ENCODE results near the gene KRTAP10-5. TPM values are rescaled to one million over a fixed set of nuclear protein-coding genes. Genes with fewer than 3 reads are reported as not detected.
"Not testable (repeated sequence)": the region's sequence is repeated elsewhere in the genome, so short reads cannot be mapped to it uniquely, and the experiment has no call there.

The KRTAP10-5 gene
- total RNA-seq, 1 donor from 2014 or later: not detected

DNA sequence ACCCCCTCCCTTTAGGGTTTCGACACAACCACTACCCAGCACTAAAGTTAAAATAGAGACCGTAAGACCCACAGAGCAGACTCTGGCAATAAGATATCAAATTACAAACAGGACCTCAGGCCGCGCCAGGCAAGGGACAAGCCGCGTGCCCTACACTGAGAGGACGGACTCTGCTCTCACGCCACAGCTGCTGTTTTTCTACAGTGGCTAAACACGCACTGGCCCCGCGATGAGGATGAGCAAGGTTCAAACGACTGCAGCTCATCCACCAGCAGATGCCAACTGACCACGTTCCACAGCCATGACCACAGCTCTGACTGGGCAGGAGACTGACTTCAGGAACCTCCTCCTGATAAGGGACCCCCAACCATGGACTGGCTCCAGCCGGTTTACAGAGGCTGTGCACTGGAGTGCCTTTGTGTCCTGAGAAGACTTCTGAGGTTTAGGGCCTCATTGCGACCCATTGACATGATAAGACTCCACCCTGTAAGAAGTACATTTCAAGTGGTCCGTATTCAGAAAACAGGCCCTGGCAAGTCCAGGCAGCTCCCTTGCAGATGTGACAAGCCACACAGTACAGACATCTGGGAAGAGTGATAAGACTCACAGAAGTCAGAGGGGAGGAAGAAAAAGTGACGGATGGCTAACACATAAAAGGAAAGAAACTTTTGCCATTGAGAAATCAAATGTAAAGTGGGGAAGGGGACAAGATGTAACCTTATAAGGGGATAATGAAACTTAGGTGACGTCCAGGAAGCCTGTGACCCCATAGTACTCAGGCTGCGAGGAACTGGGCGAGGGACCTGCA, 13.4 kb upstream of the KRTAP10-5 start:
- H3K27ac Mint-ChIP-seq: peak overlapping the region; percentile 86
- H3K4me3 Mint-ChIP-seq: no peak overlapping the region
- TF ChIP-seq, protein P1, sequence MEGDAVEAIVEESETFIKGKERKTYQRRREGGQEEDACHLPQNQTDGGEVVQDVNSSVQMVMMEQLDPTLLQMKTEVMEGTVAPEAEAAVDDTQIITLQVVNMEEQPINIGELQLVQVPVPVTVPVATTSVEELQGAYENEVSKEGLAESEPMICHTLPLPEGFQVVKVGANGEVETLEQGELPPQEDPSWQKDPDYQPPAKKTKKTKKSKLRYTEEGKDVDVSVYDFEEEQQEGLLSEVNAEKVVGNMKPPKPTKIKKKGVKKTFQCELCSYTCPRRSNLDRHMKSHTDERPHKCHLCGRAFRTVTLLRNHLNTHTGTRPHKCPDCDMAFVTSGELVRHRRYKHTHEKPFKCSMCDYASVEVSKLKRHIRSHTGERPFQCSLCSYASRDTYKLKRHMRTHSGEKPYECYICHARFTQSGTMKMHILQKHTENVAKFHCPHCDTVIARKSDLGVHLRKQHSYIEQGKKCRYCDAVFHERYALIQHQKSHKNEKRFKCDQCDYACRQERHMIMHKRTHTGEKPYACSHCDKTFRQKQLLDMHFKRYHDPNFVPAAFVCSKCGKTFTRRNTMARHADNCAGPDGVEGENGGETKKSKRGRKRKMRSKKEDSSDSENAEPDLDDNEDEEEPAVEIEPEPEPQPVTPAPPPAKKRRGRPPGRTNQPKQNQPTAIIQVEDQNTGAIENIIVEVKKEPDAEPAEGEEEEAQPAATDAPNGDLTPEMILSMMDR (IDR thresholded peaks at IDR 0.05; ENCODE audit: unreplicated experiment): no peak
- peak in 1 of 2 experiments; percentile 29 for DNase-seq (ENCODE audit: low spot score in 2 of 2, unreplicated experiment in 2 of 2)
- peaks cover 2% of the 10 kb centered on the region for H3K36me3 Mint-ChIP-seq
- H3K4me1 Mint-ChIP-seq: peaks cover 15% of the 10 kb centered on the region
- H3K27me3 Mint-ChIP-seq (ENCODE audit: low read depth): no peaks in the 10 kb centered on the region
- peaks cover 11% of the 10 kb centered on the region for H3K9me3 Mint-ChIP-seq

DNA sequence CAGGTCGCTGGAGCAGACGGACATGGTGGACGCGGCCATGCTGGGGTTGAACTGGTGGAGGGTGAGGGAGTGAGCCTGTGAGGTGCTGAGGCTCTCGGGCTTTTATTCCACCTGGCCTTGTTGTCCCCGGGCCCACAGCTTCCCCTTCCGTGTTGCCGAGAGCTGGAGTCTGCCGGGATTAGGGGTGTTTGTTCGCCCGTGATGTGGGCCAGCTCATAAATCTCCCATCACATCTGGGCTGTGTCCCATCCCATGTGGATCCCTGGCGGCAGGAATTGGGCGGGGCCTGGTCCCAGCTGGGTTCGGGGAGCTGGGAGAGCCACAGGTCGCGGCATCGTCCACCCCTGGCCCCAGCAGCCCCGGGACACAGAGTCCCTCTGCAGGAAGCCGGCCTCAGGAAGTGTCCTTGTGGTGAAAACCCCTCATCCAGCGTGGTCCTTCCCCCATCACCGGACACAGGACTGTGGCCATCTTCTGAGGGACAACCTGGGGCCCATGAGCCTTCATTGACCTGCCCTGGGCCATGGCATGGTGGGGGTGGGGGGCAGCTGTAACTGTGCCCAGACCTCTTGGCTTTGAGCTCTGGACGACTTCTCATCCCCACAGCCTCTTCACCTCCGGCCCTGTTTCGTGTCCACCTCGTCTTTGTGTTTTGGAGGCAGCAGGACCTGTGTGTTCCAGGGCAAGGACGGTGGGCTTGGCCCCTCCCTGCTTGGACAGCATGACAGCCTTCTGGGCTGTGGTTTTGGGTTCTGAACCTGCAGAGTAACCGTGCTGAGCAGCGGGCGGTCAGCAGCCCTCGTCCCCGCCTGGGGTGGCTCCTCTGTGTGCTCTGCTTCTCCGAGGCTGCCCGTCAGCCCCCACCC, 12.3 kb upstream of the KRTAP10-5 start, which contains the start of gene KRTAP10-6:
KRTAP10-6 (minus strand) TSS at position 60 of the 866 bp plus-strand sequence; CDS start at position 39, 21 bp downstream.
- peaks cover 15% of the 10 kb centered on the region for H3K4me1 Mint-ChIP-seq
- no peak within 1 kb of the TSS for H3K4me3 Mint-ChIP-seq
- no peaks in the 10 kb centered on the region for H3K36me3 Mint-ChIP-seq
- H3K9me3 Mint-ChIP-seq: peaks cover under 1% of the 10 kb centered on the region
- TF ChIP-seq, protein P1 (IDR thresholded peaks at IDR 0.05; ENCODE audit: unreplicated experiment): no peak
- peaks cover 1% of the 10 kb centered on the region for H3K27me3 Mint-ChIP-seq (ENCODE audit: low read depth)
- peak in 1 of 2 experiments; percentile 26 for DNase-seq (ENCODE audit: low spot score in 2 of 2, unreplicated experiment in 2 of 2)
- peak within 1 kb of the TSS; percentile 86 for H3K27ac Mint-ChIP-seq

DNA sequence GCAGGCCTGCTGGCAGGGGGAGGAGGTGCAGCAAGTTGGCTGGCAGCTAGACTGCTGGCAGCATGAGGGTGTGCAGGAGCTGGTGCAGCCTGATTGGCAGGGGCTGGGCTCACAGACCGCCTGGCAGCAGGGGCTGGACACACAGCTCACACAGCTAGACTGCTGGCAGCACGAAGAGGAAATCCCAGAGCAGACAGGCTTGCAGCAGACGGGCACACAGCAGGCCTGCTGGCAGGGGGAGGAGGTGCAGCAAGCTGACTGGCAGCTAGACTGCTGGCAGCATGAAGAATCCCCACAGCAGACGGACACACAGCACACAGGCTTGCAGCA, 11.4 kb upstream of the KRTAP10-5 start:
- not testable (repeated sequence) for H3K27me3 Mint-ChIP-seq (ENCODE audit: low read depth); H3K36me3 Mint-ChIP-seq; H3K9me3 Mint-ChIP-seq; H3K4me3 Mint-ChIP-seq; H3K27ac Mint-ChIP-seq
- H3K4me1 Mint-ChIP-seq: peaks cover 15% of the 10 kb centered on the region
- DNase-seq (ENCODE audit: low spot score in 2 of 2, unreplicated experiment in 2 of 2): peak in 1 of 2 experiments; percentile 22

DNA sequence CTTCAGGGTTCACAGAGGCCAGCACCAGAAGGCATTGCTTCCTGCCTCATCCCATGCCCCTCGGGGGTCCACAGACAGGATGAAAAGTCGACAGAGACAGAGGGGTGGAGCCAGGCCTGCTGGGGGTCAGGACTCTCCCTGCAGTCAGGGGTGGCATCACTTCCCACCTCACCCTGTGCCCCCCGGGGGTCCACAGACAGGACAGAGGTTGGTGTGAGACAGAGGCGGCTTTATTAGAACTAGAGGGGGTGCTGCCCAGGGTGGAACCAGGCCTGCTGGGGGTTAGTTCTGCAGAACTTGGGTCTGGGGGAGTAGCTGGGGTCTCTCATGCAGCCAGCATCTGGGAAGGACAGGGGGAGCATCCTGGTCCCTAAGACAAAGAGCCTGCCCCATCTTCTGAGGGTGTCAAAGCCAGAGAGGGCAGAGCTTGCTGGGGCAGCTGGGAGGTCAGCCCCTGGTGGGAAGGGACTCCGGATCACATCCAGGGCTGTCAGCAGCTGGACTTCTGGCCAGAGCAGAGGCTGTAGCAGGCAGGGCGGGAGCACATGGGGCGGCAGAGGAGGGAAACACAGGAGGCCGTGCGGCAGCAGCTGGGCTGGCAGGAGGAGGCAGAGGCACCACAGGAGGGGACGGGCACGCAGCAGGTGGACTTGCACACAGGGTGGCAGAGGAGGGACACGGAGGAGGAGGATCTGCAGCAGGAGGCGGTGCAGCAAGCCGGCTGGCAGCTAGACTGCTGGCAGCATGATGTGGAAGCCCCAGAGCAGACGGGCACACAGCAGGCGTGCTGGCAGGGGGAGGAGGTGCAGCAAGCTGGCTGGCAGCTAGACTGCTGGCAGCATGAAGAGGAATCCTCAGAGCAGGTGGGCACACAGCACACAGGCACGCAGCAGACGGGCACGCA, 10.7 kb upstream of the KRTAP10-5 start:
- DNase-seq (ENCODE audit: low spot score in 2 of 2, unreplicated experiment in 2 of 2): peak in 1 of 2 experiments; percentile 34
- peaks cover 15% of the 10 kb centered on the region for H3K4me1 Mint-ChIP-seq
- not testable (repeated sequence) for H3K27ac Mint-ChIP-seq, H3K4me3 Mint-ChIP-seq, H3K36me3 Mint-ChIP-seq
- H3K9me3 Mint-ChIP-seq: peaks cover 11% of the 10 kb centered on the region
- H3K27me3 Mint-ChIP-seq (ENCODE audit: low read depth): peaks cover 11% of the 10 kb centered on the region

DNA sequence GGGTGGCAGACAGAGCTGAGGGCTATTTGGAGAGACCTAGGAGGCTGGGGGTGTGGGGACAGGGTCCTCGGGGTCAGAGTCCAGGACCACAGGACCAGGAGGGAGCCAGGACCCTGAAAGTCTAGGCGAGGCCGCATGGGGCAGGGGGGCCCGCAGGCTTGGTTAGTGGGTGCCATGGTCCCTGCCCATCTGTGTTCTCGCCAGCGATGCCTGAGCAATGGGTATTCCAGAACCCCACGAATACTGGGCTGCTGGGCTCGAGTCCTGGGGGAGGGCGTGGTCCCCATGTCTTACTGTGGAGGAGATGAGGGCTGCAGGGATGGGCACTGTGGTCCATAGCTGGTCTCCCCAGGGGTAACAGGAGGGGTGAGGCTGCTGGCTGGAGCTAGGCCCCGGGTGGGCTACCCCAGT, 9.9 kb upstream of the KRTAP10-5 start:
- peaks cover 15% of the 10 kb centered on the region for H3K27me3 Mint-ChIP-seq (ENCODE audit: low read depth)
- H3K27ac Mint-ChIP-seq: no peak overlapping the region
- TF ChIP-seq, protein P1 (IDR thresholded peaks at IDR 0.05; ENCODE audit: unreplicated experiment): no peak
- H3K9me3 Mint-ChIP-seq: peaks cover 15% of the 10 kb centered on the region
- H3K4me3 Mint-ChIP-seq: no peak overlapping the region
- no peaks in the 10 kb centered on the region for H3K36me3 Mint-ChIP-seq
- peaks cover 15% of the 10 kb centered on the region for H3K4me1 Mint-ChIP-seq
- DNase-seq (ENCODE audit: low spot score in 2 of 2, unreplicated experiment in 2 of 2): peak in 1 of 2 experiments; percentile 34

Measured in mesothelial cell of epicardium (in vitro differentiated cells).